Left kidney (tissue), 2 donors: Measurements from ENCODE around the gene PNN. TPM values are rescaled to one million over a fixed set of nuclear protein-coding genes. Genes with fewer than 3 reads are reported as not detected.
"Not testable (repeated sequence)": the region's sequence is repeated elsewhere in the genome, so short reads cannot be mapped to it uniquely, and the experiment has no call there.

ENCODE experiments used
- DNase-seq: peaks from one replicate; pipeline ENCODE4 v3.0.0-alpha.2; 2013
- polyA plus RNA-seq: library from polyadenylated mRNA; unstranded; fragments of 120-200 nt; gene quantifications from one replicate; pipeline ENCODE4 v1.2.1, GENCODE V29; 2013; ENCODE audit not compliant: insufficient read length

Gene PNN
- polyA plus RNA-seq, 1 donor, result 242 TPM

DNA sequence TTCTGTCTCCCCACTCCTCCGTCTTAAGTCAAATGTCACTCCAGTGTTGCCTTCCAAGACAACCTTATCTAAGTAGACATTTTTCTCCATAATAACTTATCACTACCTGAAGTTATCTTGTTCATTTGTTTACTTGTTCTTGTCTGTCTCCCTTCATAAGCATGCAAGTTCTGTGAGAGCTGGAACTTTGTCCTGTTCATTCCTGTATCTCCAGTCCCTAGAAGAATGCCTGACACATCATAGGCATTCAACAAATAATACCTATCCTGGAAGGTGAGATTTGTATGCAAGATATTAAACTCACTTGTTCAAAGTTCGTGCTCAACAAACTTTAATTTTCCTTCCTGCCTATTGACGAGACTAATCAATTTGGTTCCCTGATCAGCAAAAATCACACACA lies 53.0 kb downstream of the PNN start:
- DNase-seq, result no peak

DNA sequence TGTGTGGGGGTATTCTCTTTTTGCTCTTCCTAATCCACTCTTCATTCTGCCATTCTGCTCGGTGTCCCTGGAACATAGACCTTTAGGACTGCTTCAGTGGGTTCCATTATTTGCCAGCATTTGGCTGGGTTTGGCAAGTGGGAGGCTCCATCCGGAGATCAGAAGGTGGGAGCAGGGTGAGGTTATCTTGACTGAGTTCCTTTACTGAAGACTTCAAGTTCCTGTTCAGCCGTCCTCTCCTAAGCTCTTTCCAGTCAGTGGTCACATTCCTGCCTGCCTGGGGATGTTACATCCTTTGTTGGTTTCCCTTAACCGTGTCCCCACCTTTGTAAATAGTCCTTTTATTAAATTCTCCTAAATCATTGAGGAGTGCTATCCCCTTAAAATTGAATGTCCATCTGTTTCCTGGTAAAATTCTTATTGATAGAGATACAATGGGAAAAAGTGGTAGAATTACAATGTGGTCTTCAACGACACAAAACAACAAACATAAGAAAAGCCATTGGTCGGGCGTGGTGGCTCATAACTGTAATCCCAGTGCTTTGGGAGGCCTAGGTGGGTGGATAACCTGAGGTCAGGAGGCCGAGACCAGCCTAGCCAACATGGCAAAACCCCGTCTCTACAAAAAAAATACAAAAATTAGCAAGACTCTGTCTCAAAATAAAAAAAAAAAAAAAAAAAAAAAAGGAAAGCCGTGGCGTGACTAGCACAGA lies 53.6 kb downstream of the PNN start:
- DNase-seq, result no peak

DNA sequence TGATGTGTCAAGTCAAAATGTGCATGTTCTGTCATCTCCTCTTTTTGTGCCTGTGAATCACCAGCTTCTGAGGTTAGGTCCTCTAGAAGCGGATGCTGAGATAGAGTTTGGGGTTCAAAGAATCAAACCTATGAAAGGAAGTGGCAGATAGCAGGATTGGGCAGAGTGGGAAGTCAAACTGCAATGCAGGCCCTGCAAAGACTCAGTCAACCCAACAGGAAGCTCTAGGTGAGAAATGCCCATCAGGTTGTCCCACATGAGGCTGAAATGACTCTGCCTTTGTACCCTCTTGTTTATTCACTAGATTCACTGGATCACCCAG lies 54.1 kb downstream of the PNN start:
- no peak for DNase-seq

DNA sequence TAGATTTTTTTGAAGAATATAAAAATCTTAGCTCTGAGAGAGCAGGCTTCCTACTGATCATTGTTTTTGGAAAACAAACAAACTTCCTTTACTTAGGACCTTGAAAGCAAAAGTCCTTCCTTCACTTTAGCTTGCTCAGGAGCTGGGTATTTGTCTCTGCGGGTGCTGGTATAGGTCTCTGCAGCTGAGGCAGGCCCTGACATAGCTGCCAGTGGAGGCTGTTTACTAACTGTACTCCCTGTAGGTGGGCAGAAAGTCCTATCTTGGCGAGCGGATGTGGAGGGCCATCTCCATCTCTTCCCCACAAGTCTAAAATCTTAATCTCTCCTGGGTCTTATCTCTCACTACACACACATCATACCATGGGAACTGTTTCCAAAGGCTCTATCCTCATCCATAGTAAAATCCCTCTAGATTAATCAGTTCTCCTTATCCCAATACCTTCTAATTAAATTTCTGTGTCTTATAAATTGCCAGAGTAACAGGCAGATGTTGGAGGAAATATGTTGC lies 54.6 kb downstream of the PNN start:
- no peak for DNase-seq

DNA sequence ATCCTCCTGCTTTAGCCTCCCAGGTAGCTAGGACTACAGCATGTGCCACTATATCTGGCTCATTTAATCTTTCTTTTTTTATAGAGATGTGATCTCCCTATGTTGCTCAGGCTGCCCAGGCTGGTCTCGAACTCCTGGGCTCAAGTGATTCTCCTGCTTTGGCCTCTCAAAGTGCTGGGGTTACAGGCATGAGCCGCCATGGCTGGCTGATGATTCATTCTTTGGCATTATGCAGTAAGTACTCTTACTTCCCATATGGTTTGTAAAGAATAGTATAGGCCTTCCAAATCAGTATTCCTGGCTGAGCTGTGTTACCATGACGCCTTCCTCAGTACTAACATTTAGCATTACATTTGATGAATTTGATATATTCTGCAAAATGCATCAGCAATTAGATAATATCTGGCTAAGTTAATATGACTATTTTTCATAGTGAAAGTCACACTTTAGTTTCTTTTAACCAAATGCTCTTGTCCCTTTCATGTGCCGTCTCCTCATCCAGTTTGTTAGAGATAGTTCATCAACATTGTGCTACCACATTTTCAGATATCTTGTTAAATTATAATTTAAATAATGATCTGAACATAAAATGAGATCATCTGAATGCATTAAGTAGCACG lies 55.5 kb downstream of the PNN start:
- no peak for DNase-seq

DNA sequence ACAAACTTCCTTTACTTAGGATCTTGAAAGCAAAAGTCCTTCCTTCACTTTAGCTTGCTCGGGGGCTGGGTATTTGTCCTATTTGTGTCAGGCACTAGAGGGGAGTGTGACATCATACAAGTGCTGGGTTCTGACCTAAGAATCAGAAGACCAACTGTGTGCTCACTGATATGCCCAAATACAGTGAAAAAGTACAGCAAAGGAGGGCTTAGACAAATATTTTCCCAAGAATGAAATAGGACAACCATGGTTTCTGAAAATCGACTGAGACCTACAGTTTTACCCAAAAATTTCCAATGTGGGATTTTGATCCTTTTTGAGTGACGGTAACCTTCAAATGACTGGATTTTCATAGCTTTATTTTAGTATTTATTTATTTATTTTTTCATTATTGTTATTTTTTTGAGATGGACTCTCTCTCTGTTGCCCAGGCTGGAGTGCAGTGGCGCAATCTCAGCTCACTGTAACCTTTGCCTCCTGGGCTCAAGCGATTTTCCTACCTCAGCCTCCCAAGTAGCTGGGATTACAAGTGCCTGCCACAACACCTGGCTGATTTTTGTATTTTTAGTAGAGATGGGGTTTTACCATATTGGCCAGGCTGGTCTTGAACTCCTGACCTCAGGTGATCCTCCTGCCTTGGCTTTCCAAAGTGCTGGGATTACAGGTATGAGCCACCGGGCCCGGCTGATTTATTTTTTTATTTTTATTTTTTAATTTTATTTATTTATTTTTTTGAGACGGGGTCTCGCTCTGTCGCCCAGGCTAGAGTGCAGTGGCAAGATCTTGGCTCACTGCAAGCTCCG lies 56.9 kb downstream of the PNN start:
- DNase-seq, result not testable (repeated sequence)

Other genes with a start within 250 kb of the PNN start
- gene SEC23A, start 72.0 kb upstream of the PNN start, polyA plus RNA-seq, result 71.0 TPM
- 30.9 TPM for gene GEMIN2, start 60.9 kb upstream of the PNN start, polyA plus RNA-seq
- 37.1 TPM for gene TRAPPC6B, start 4.9 kb upstream of the PNN start, polyA plus RNA-seq
- gene MIA2, start 58.7 kb downstream of the PNN start, polyA plus RNA-seq, result 84.3 TPM